Measurements from ENCODE around the gene SCP2.

The SCP2 gene

DNA sequence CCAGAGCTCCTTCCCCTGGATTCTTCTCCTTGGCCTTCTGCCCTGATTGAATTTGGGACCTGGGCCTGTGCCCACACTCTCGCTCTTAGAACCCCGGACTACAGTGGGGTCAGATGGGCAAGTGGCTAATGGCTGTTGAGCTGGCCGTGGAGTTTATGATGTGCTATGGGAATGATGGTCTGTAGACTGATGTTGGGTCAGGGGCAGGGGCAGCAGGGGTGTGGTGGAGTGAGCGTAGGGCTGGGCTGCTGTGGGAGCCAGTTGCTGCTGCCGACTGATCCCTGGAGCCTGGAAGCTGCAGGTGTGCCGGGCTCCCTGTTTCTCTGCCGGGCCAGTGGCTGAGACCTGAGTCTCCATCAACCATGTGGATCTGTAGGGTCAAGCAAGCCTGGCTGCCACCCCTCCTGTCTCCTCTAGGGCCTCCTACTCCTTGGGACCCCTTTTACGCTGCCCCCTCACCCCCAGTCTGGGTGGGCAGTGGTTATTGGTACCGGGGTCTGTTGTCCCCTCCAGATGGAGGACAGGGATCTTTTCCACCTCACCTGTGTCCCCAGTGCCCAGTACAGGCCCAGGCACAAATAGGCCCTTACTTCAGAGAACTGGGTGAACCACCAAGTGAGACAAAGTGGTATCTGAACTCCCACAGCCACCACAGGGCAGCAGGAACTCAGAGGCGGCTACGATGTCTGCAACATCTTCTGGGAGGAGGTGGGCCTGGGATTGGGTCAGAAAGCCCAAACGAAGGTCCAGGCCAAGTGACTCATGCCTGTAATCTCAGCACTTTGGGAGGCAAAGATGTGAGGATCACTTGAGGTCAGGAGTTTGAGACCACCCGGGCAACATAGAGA is 140.0 kb downstream of the SCP2 start:
- no peaks in the 10 kb centered on the region for H3K36me3 ChIP-seq (ENCODE audit: control insufficient read depth, insufficient read depth, low read length)
- no peaks in the 10 kb centered on the region for H3K9me3 ChIP-seq (ENCODE audit: control insufficient read depth, low read length)
- H3K27me3 ChIP-seq (ENCODE audit: control insufficient read depth, insufficient read depth, low read length): peaks cover 24% of the 10 kb centered on the region
- no peak overlapping the region for H3K4me3 ChIP-seq (ENCODE audit: low read length)
- no peak overlapping the region for H3K9ac ChIP-seq (ENCODE audit: low read length)
- no peaks in the 10 kb centered on the region for H3K4me1 ChIP-seq (ENCODE audit: control insufficient read depth, insufficient read depth, low read length)

DNA sequence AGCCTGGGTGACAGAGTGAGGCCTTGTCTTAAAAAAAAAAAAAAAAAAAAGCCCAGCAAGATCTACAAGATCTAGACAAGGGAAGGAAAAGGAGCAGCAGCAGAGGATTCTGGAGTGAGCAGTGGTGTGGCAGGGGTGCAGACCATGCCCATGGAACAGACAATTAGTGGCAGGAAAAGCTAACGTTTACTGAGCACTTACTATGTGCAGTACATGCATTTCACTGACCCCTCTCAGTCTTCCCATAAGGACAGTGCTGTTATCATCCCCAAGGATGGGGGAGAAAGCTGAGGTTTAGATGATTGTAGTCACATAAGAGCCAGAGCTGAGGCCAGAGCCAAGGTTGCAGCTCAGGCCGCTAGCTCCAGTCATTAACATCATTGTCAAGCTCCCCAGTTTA is 140.8 kb downstream of the SCP2 start:
- Histone ChIP-seq H3K36me3 (ENCODE audit: control insufficient read depth, insufficient read depth, low read length) (no peaks in the 10 kb centered on the region), H3K4me1 (ENCODE audit: control insufficient read depth, insufficient read depth, low read length) (no peaks in the 10 kb centered on the region), H3K27me3 (ENCODE audit: control insufficient read depth, insufficient read depth, low read length) (peaks cover 16% of the 10 kb centered on the region), H3K9ac (ENCODE audit: low read length) (no peak overlapping the region), H3K4me3 (ENCODE audit: low read length) (no peak overlapping the region), H3K9me3 (ENCODE audit: control insufficient read depth, low read length) (no peaks in the 10 kb centered on the region)

DNA sequence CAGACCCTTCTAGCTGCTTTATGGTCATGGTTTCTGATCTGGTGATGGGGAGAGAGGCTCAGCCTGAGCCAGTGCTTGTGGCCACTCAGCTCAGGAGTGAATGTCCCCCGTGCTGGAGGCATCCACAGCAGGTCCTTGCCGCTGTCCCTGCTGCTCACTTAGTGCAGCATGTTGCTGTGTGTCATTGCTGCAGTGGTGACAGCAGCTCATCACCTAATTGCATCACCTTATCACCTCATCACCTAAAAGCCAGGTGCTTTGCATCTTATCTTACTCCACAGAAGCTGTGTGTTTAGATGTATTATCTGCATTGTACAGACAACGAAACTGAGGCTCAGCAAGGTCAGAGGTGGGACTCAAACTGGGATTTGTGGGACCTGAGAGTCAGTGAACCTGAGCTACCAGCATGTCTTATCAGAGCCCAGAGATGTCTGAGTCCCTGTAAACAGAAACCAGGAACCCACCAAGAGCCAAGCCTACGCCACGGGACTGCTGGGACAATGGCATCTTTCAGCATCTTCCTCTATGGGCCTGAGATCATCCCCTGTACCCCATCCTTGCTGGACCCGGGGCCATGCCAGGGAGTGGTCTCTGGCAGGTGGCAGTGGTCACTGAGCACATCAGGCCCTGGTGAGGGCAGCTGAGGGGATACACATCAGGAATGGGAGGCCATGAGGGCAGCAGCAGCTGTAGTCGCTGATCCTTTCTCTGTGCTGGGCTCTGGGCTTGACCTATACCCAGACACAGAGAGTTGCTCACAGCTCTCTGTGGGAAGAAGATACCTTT is 141.4 kb downstream of the SCP2 start:
- H3K9ac ChIP-seq (ENCODE audit: low read length): no peak overlapping the region
- no peaks in the 10 kb centered on the region for H3K9me3 ChIP-seq (ENCODE audit: control insufficient read depth, low read length)
- no peaks in the 10 kb centered on the region for H3K36me3 ChIP-seq (ENCODE audit: control insufficient read depth, insufficient read depth, low read length)
- peaks cover 10% of the 10 kb centered on the region for H3K27me3 ChIP-seq (ENCODE audit: control insufficient read depth, insufficient read depth, low read length)
- no peak overlapping the region for H3K4me3 ChIP-seq (ENCODE audit: low read length)
- no peaks in the 10 kb centered on the region for H3K4me1 ChIP-seq (ENCODE audit: control insufficient read depth, insufficient read depth, low read length)

DNA sequence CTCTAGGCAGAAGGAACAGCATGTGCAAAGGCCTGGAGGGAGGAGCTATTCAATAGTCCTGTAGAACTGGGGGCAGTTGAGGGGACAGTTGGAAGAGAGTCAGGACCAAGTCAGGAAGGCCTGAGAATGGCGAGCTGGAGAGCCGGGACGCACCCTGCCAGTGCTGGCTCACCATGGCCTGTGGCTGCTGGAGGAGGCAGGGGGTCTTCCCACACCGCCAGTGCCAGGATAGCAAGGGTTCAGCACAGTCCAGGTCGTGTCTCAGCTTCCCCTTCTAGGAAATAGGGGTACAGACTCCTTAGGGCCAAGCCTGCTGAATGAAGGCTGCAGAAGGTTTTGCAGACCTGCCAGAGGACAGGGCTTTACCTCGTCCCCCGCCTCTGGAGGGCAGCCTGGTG is 142.2 kb downstream of the SCP2 start:
- Histone ChIP-seq H3K36me3 (ENCODE audit: control insufficient read depth, insufficient read depth, low read length) (no peaks in the 10 kb centered on the region), H3K4me3 (ENCODE audit: low read length) (no peak overlapping the region), H3K9me3 (ENCODE audit: control insufficient read depth, low read length) (no peaks in the 10 kb centered on the region), H3K27me3 (ENCODE audit: control insufficient read depth, insufficient read depth, low read length) (peaks cover 2% of the 10 kb centered on the region), H3K4me1 (ENCODE audit: control insufficient read depth, insufficient read depth, low read length) (no peaks in the 10 kb centered on the region), H3K9ac (ENCODE audit: low read length) (no peak overlapping the region)

DNA sequence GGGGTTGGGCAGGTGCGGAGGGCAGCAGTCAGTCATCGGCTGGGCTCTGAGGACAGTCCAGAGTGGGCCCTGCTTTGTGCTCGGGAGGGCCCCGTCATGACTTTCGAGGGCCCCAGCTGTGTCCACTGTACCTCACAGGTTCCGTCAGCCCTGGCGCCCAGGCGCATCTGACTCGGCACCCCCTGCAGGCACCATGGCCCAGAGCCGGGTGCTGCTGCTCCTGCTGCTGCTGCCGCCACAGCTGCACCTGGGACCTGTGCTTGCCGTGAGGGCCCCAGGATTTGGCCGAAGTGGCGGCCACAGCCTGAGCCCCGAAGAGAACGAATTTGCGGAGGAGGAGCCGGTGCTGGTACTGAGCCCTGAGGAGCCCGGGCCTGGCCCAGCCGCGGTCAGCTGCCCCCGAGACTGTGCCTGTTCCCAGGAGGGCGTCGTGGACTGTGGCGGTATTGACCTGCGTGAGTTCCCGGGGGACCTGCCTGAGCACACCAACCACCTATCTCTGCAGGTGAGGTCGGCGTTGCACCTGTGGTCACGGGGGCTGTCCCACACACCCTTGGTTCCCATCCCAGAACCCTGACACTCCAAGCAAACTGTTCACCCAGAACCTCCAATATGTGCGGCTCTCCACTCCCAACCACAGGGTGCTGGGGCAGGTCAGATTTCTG is 142.7 kb downstream of the SCP2 start:
- H3K9ac ChIP-seq (ENCODE audit: low read length): no peak overlapping the region
- H3K4me1 ChIP-seq (ENCODE audit: control insufficient read depth, insufficient read depth, low read length): no peaks in the 10 kb centered on the region
- no peak overlapping the region for H3K4me3 ChIP-seq (ENCODE audit: low read length)
- H3K9me3 ChIP-seq (ENCODE audit: control insufficient read depth, low read length): no peaks in the 10 kb centered on the region
- H3K27me3 ChIP-seq (ENCODE audit: control insufficient read depth, insufficient read depth, low read length): no peaks in the 10 kb centered on the region
- no peaks in the 10 kb centered on the region for H3K36me3 ChIP-seq (ENCODE audit: control insufficient read depth, insufficient read depth, low read length)

DNA sequence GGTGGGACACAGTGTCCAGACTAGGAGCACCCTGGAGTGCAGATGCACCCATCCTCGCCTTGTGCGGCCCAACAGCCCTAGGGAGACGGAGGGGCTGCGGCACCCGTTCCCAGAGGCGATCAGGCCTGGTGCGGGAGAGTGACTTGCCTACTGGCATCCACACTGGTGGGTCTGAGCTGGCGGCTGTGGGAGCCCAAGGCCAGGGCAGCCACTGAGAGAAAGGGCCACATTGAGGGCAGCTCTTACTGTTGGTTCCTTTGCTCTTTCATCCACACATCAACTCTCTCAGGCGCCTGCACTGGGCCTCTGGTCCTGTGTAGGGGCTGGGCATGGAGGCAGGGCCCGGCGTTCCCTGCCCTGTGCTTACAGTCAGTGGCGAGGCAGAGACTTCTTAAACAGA is 143.5 kb downstream of the SCP2 start:
- Histone ChIP-seq H3K9me3 (ENCODE audit: control insufficient read depth, low read length) (no peaks in the 10 kb centered on the region), H3K9ac (ENCODE audit: low read length) (no peak overlapping the region), H3K27me3 (ENCODE audit: control insufficient read depth, insufficient read depth, low read length) (no peaks in the 10 kb centered on the region), H3K4me1 (ENCODE audit: control insufficient read depth, insufficient read depth, low read length) (no peaks in the 10 kb centered on the region), H3K36me3 (ENCODE audit: control insufficient read depth, insufficient read depth, low read length) (no peaks in the 10 kb centered on the region), H3K4me3 (ENCODE audit: low read length) (no peak overlapping the region)

DNA sequence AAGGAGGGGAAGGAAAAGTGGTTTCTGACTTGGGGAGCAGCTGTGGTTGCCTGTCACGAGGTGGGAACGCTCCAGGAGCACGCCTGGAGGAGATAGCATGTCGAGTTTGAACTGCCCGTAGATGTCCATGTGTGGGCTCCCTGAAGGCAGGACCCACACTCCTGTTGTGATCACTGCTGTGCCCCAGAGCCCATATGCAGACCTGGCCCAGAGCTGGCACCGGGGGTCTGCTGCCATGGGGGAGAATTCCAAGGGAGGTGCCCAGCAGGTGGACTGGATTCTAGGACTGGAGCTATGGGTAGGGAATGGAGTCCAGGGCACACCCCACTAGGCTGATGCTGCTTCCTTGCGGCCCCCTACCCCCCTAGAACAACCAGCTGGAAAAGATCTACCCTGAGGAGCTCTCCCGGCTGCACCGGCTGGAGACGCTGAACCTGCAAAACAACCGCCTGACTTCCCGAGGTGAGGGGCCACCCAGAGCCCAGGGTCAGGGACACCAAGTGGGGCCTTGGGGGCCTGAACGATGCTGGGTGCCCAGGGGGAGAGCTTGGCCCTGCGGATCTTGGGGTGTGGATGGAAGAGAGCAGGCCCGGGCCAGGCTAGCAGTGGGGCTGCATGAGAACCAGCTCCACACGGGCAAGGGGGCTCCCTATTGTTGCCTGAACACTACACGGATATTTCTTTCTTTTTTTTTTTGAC is 144.2 kb downstream of the SCP2 start:
- Histone ChIP-seq H3K9ac (ENCODE audit: low read length) (no peak overlapping the region), H3K36me3 (ENCODE audit: control insufficient read depth, insufficient read depth, low read length) (no peaks in the 10 kb centered on the region), H3K4me3 (ENCODE audit: low read length) (no peak overlapping the region), H3K27me3 (ENCODE audit: control insufficient read depth, insufficient read depth, low read length) (no peaks in the 10 kb centered on the region), H3K9me3 (ENCODE audit: control insufficient read depth, low read length) (no peaks in the 10 kb centered on the region), H3K4me1 (ENCODE audit: control insufficient read depth, insufficient read depth, low read length) (no peaks in the 10 kb centered on the region)

DNA sequence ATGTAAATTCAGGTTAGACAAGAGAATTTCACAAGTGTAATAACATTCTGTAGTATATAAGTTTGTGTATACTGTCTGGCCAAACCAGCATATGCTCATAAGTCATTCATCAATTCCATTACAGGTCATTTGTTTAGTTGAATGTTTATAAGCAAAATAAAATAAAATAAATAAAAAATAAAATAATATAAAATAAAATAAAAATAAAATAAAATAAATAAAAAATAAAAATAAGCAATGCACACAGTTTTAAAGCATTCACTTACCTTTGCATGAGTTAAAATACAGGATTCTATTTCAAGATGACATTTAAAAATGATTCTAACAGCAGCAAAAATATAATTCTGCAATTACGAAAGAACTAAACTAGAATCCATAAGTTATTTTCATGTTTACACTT is 144.8 kb downstream of the SCP2 start:
- Histone ChIP-seq H3K9me3 (ENCODE audit: control insufficient read depth, low read length) (no peaks in the 10 kb centered on the region), H3K36me3 (ENCODE audit: control insufficient read depth, insufficient read depth, low read length) (no peaks in the 10 kb centered on the region), H3K4me1 (ENCODE audit: control insufficient read depth, insufficient read depth, low read length) (no peaks in the 10 kb centered on the region), H3K9ac (ENCODE audit: low read length) (no peak overlapping the region), H3K27me3 (ENCODE audit: control insufficient read depth, insufficient read depth, low read length) (no peaks in the 10 kb centered on the region), H3K4me3 (ENCODE audit: low read length) (no peak overlapping the region)

DNA sequence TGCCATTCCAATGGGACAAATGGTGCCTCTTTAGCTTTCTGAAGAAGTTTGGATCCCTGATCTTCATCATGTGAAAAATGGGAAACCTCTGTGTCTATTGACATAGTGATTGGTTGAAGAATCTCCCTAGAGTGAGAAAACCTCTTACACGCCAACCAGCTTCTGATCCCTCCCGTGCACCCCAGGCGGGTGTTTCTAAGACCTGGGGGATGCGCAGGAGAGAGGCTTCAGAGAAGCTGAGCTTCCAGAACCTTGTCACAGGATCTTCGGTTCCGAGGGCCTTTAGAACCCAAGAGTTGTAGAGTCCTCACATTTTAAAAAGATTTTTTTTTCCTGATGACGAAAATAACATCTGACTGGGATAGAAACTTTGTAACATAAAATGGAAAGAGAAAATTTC is 146.2 kb downstream of the SCP2 start:
- Histone ChIP-seq H3K9me3 (ENCODE audit: control insufficient read depth, low read length) (no peaks in the 10 kb centered on the region), H3K36me3 (ENCODE audit: control insufficient read depth, insufficient read depth, low read length) (no peaks in the 10 kb centered on the region), H3K27me3 (ENCODE audit: control insufficient read depth, insufficient read depth, low read length) (no peaks in the 10 kb centered on the region), H3K4me1 (ENCODE audit: control insufficient read depth, insufficient read depth, low read length) (no peaks in the 10 kb centered on the region), H3K9ac (ENCODE audit: low read length) (no peak overlapping the region), H3K4me3 (ENCODE audit: low read length) (no peak overlapping the region)

DNA sequence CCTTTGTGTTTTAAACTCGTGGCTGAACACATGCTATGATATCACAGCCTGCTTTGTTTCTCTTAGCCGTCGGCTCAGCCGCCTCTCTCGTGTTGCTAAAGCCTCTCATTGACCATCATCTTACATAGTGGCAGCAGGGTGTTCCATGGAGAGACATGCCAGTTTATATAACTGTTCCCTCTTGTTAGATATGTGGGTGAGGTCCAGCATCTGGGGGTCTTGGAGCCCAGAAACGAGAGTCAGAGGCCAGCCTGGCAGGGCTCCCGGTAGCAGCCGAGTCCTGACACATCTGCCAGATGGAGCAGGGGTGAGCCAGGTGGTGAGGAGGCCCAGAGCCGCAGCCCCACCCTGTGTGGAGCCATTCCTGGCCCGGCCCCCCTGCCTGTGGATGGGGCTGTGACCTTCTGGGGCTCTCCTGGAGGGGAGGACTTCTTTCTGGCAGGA is 146.8 kb downstream of the SCP2 start:
- no peak overlapping the region for H3K4me3 ChIP-seq (ENCODE audit: low read length)
- H3K9ac ChIP-seq (ENCODE audit: low read length): no peak overlapping the region
- H3K36me3 ChIP-seq (ENCODE audit: control insufficient read depth, insufficient read depth, low read length): no peaks in the 10 kb centered on the region
- H3K9me3 ChIP-seq (ENCODE audit: control insufficient read depth, low read length): no peaks in the 10 kb centered on the region
- no peaks in the 10 kb centered on the region for H3K4me1 ChIP-seq (ENCODE audit: control insufficient read depth, insufficient read depth, low read length)
- no peaks in the 10 kb centered on the region for H3K27me3 ChIP-seq (ENCODE audit: control insufficient read depth, insufficient read depth, low read length)

DNA sequence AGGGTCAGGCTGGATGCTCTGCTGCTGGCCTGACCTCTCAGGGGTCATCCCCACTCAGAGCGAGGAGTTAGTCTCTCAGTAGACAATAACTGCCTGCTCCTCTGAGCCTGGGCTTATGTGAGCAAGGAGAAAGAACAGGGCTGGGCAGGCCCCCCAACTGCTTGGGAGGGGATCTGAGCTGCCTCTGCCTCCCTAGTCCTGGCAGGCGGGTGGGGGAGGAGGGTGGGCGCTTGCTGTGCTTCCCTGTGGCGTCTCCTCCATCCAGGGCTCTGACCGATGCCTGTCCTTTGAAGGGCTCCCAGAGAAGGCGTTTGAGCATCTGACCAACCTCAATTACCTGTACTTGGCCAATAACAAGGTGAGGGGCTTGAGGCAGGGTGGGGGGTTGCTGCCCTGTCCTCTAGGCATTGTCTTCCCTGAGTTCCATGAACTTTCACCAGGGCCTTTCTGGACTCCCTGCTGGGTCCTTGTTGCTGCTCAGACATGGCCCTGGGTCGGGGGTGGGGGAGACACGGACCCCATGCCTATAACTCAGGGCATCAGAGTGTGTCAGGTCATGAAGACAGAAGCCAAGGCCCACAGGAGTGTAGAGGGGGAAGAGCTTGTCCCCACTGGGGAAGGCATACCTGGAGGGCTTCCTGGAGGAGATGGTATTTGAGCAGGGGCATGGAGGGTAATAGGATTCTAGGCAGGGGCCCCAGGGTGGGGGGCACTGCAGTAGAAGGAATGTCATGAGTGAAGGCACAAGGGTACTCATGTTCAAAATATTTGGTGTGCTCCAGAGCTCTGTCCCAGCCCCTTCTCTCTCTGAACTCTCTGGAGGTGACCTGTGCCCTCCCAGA is 147.5 kb downstream of the SCP2 start:
- Histone ChIP-seq H3K4me1 (ENCODE audit: control insufficient read depth, insufficient read depth, low read length) (no peaks in the 10 kb centered on the region), H3K4me3 (ENCODE audit: low read length) (no peak overlapping the region), H3K9ac (ENCODE audit: low read length) (no peak overlapping the region), H3K9me3 (ENCODE audit: control insufficient read depth, low read length) (no peaks in the 10 kb centered on the region), H3K27me3 (ENCODE audit: control insufficient read depth, insufficient read depth, low read length) (no peaks in the 10 kb centered on the region), H3K36me3 (ENCODE audit: control insufficient read depth, insufficient read depth, low read length) (no peaks in the 10 kb centered on the region)

All from mucosa of stomach (tissue), 1 donor.